HG03558 (cell line): ENCODE results near the gene PTCHD4.
"Not testable (repeated sequence)": the region's sequence is repeated elsewhere in the genome, so short reads cannot be mapped to it uniquely, and the experiment has no call there.

Experiments used
- ATAC-seq: cut with Tn5 transposase; IDR thresholded peaks from one replicate; pipeline ENCODE4 v1.9.1; 2021; ENCODE audit warnings: moderate number of reproducible peaks; ENCODE audit not compliant: unreplicated experiment; ENCODE audit errors: extremely low read depth

The PTCHD4 gene

DNA sequence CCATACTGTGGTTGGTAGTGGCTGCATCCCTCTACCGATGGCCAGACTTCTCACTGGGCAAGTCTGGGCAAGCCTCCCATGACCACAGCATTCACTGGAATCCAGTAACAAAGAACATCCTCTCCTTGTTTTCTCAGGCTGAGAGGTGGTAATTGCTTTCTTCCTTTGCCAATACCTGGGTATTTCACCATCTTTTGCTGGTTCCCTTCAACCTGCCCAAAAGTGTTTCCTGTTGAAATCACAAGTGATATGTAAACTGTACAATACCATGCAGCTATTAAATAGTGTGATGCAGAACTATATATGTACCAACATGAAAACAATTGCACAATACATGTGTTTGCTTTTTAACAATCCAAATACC, at the start of gene PTCHD4:
TSS of gene PTCHD4 (minus strand) at position 55 of the 364 bp plus-strand sequence. CDS start 42,240 bp downstream, outside the sequence.
- no peak for ATAC-seq

DNA sequence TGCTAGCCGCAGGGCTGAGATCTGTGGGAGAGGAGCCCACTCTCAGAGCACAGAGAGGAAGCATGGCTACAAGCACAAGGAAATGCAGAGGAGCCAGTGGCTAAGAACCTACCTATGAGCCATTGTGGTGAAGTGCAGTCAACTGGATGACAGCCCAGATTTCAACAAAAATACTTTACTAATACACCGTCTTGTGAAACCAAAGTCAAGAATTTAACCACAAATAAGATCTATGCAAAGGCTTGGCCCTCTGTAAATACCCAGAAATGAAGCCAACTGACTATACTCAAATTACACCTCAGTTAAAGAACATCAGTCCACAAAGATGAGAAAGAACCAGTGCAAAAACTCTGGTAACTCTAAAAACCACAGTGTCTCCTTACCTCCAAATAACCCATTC, 40.1 kb upstream of the PTCHD4 start:
- no peak for ATAC-seq

DNA sequence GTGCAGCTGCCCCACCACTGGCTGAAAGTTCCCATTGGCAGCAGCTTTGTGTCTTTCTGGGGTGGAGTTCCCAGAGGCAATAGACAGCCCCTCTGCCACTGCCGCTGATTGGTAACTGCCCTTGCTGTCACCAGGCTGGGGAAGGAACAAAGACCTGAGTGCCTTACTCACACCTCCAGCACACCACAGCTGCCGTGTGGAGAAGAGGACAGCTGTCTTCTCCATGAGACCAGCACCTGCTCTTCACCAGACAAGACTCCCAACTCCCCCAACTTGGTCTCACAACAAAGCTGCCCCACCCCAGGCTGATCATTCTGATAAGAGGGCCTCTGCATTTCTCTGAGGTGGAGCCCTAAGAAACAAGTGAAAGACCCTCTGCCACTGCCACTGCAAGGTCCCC, 39.7 kb upstream of the PTCHD4 start:
- no peak for ATAC-seq

GRCh38 chr6:48147051-48147450, 36.1 kb upstream of the PTCHD4 start:
- no peak for ATAC-seq

- no peak for ATAC-seq
Measured at GRCh38 chr6:48144021-48144420, 33.0 kb upstream of the PTCHD4 start.

- no peak for ATAC-seq
Measured at GRCh38 chr6:48141975-48142374, 31.0 kb upstream of the PTCHD4 start.

DNA sequence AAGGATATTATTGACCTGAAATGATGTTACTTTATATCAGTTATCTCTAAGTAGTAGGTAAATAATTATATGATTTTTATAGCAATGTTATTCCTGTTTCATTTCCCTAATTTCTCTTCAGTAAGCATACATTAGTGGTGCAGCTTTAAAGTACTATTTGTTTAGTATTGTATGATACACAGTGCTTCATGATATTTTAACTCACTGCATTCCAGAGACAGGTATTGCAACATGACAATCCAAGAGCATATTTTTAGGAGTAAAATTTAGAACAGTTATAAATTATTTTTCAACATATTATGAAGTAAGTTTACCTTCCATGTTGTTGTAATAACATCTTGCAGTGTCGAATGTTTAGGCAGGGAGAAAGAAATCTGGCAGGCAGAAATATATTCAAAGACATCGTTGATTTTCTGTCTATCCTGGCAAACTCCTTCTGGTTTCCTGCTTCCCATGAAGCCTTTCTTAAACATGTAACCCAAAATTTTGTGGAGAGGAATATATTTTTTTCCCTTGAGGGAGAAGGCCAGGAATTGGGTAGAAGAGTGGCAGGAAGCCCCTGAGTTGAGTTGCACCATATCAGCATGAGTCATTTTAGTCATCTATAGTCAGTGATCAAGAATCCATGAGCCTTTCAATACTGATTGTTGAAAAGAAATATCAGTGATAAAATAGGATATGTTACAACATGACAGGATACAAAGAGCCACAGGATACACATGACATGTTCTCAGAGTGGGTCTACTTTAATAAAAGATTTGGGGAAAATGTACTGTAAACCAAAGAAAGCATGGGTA, 29.0 kb upstream of the PTCHD4 start:
- ATAC-seq = no peak

DNA sequence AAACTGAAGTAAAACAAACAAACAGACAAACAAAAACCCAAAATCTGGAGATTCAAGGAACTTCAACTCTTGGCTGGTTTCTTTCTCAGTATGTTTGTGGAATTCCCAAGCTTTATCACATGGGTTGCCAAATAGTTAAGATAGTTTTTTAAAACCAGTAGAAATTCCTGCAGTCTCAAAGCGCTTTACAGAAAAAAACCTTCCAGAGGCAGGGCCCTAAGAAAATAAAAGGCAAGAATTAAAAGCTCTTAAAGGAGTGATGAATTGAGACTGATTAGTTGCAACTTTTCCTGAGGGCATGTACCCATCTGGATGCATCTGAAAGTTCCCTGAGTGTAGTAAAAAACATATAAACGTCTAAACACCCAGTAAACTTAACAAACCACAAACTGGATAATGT, 25.9 kb upstream of the PTCHD4 start:
- no peak for ATAC-seq

GRCh38 chr6:48135323-48136084, 24.5 kb upstream of the PTCHD4 start:
- no peak for ATAC-seq

DNA sequence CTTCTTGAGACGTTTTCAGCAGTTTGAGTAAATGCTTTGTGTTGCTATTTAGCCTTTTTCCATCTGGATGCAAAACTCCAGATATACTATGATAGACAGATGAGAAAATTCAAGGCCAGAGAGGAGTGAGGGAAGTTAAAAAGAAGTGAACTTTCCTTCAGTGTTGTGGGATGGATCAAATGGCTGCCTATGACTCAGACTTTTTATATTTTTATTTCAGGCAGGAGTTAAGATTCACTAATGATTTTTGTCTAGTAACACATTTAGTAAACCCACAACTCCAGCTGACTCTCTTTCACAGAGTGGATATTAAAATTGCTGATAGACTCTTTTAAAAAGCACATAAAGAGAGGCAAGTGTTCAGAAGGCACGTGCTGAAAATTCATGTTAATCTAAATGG, 23.2 kb upstream of the PTCHD4 start:
- ATAC-seq = no peak

GRCh38 chr6:48123601-48124000, 12.6 kb upstream of the PTCHD4 start:
- ATAC-seq = no peak

DNA sequence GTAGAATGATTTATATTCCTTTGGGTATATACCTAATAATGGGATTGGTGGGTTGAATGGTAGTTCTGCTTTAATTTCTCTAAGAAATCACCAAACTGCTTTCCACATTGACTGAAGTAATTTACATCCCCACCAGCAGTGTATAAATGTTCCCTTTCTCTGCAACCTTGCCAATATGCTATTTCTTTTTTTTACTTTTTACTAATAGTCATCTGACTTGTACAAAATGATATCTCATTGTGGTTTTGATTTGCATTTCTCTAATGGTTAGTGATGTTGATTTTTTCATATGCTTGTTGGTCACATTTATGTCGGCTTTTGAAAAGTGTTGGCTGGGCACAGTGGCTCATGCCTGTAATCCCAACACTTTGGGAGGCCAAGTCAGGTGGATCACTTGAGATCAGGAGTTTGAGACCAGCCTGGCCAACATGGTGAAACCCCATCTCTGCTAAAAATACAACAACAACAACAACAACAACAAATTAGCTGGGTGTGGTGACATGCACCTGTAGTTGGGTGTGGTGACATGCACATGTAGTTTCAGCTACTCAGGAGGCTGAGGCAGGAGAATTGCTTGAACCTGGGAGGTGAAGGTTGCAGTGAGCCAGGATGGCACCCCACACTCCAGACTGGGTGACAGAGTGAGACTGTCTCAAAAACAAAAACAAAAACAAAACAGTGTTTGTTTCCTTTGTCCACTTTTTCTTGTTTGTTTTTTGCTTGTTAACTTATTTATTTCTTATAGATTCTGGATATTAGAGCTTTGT, 11.2 kb upstream of the PTCHD4 start:
- ATAC-seq = not testable (repeated sequence)

DNA sequence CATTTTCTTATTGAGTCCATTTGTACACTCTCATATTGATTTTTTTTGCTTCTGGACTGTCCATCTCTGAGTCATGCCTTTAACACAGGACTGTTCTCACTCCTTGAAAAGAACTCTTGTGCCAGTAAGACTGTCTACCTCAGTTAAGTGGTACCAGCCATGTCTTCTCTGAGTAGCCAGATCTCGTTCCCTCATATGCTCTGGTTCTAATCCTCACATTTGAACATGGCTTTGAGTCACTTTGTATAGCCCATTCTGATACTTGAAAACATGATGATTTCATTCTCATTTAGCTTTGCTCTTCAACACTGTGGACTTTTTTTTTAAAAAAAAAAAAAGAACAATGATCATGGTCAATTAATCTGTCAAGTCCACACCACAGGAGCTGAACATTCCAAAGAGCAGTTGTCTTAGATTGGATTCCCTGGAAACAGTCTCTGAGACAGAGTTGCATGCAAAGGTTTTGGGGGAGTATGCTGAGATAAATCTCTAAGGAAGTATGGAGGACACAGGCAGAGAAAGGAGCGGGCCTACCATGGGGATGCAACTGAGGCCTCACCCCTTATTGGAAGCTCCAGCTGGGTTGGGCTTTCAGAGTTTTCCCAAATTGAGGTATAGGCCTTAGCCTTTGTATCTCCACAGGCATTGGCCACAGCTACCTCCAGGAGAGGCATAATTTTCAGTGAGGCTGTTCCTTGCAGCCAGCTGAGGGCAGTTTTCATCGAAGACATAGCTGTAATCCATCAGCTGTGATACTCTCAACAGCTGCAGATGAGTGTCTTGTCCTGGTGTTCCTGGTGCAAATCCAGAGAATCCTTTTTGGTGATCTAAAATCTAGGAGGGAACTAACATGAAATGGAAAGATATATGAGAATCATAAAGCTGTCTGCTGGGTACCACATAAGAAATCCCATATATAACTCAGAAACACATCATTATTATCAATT, 6.0 kb upstream of the PTCHD4 start:
- no peak for ATAC-seq

- ATAC-seq = no peak
Measured at GRCh38 chr6:48113130-48113529, 2.1 kb upstream of the PTCHD4 start.

GRCh38 chr6:48111575-48111974, 578 bp upstream of the PTCHD4 start:
- ATAC-seq = no peak

- no peak for ATAC-seq
Measured at GRCh38 chr6:48110436-48111142, 408 bp downstream of the PTCHD4 start.

GRCh38 chr6:48109944-48110343, 1.1 kb downstream of the PTCHD4 start:
- ATAC-seq = no peak

- ATAC-seq = not testable (repeated sequence)
Measured at GRCh38 chr6:48102476-48103195, 8.4 kb downstream of the PTCHD4 start.

DNA sequence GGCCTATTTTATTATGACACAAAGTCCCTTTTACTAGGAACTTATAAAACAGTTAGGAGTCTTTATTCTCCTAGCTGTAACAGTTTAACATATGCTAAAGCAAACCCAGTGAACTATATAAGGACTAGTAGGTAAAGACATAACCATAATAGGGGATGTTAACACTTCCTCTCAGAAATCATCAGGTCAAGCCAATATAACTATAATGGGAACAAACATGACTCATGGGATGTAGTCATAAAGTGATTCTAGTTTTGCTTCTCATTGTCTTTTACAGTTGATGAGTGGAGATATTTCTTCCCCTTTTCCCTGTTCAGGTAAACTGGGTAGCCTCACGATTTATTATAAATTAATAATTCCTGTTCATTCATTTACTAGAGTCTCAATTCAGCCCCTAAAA, 9.7 kb downstream of the PTCHD4 start:
- peak; percentile 65 for ATAC-seq
